Aorta (tissue), 5 donors: ENCODE measurements around the gene ZNF677. TPM values are rescaled to one million over a fixed set of nuclear protein-coding genes. Genes with fewer than 3 reads are reported as not detected.
"Not testable (repeated sequence)": the region's sequence is repeated elsewhere in the genome, so short reads cannot be mapped to it uniquely, and the experiment has no call there.

Source experiments
- ATAC-seq: fragments of 200-7000 bp; cut with Tn5 transposase; one replicate; pipeline ENCODE4 v1.9.1; 2022; ENCODE audit warnings: moderate library complexity; ENCODE audit not compliant: low FRiP score
- DNase-seq, 2 donors: peaks; one replicate each; pipeline ENCODE4 v3.0.0-alpha.2; 2020
- H3K27ac ChIP-seq, 2 donors: one replicate each; pipeline ENCODE4 v1.5.1; 2013; ENCODE audit warnings: low read length in 2 of 2, mild to moderate bottlenecking in 2 of 2, moderate library complexity in 2 of 2, control low read depth in 1 of 2, inconsistent platforms in 1 of 2, low read depth in 1 of 2
- H3K27me3 ChIP-seq, 2 donors: one replicate each; pipeline ENCODE4 v1.6.1; 2013; ENCODE audit warnings: control low read depth in 1 of 2, low read length in 1 of 2, mild to moderate bottlenecking in 1 of 2, moderate library complexity in 1 of 2; ENCODE audit not compliant: insufficient read depth in 2 of 2, control insufficient read depth in 1 of 2
- H3K36me3 ChIP-seq, 2 donors: one replicate each; pipeline ENCODE4 v1.6.1; 2013; ENCODE audit warnings: control low read depth in 1 of 2, low read length in 1 of 2, mild to moderate bottlenecking in 1 of 2; ENCODE audit not compliant: insufficient read depth in 2 of 2, control insufficient read depth in 1 of 2
- H3K4me1 ChIP-seq, 2 donors: one replicate each; pipeline ENCODE4 v1.6.1; 2013; ENCODE audit warnings: low read length in 2 of 2, control low read depth in 1 of 2, mild to moderate bottlenecking in 1 of 2, moderate library complexity in 1 of 2; ENCODE audit not compliant: insufficient read depth in 2 of 2, control insufficient read depth in 1 of 2
- H3K4me3 ChIP-seq, 2 donors: one replicate each; pipeline ENCODE4 v1.5.1; 2013; ENCODE audit warnings: low read length in 2 of 2, control low read depth in 1 of 2, mild to moderate bottlenecking in 1 of 2
- H3K9me3 ChIP-seq: one replicate; pipeline ENCODE4 v1.6.1; 2013; ENCODE audit warnings: mild to moderate bottlenecking, low read length; ENCODE audit not compliant: control insufficient read depth
- WGBS, 2 donors: extraction: QIAGEN DNeasy Blood & Tissue Kit; methylation state at CpG; one replicate each; pipeline ENCODE4 v1.1.7; 2013; 5-methylcytosine and 5-hydroxymethylcytosine counted together
- intact Hi-C, 2 donors: fragments of 100-400 bp; cut with DNase I; formaldehyde crosslinking; loops; one replicate each; pipeline versions ENCODE4 v1.14.2 to v1.15.0; 2022
- polyA plus RNA-seq, 2 donors: library from polyadenylated mRNA; stranded (reverse); fragments of 200-250 nt; gene quantifications; one replicate each; pipeline ENCODE4 v1.2.3, GENCODE V29; 2013
- total RNA-seq, 2 donors: library from RNA; stranded (reverse); fragmentation: NEBNext Ultra II Directional; extraction: Animal tissue kit (Norgen Biotek cat#: 25700); gene quantifications; one replicate each; pipeline ENCODE4 v1.2.1, GENCODE V29; 2021
- donor health status: healthy with polysubstance abuse.
- donor health status: Bipolar disorder and iron deficiency.
- donor health status: DM: no; HTN: no; CAD: no.
- donor health status: DM: no; HTN: no; CAD: no.
- donor health status: DM: yes; HTN: yes; CAD: no.

The ZNF677 gene
- total and polyA plus RNA-seq, 4 donors = 3.6 to 23.5 (median 14.0) TPM

DNA sequence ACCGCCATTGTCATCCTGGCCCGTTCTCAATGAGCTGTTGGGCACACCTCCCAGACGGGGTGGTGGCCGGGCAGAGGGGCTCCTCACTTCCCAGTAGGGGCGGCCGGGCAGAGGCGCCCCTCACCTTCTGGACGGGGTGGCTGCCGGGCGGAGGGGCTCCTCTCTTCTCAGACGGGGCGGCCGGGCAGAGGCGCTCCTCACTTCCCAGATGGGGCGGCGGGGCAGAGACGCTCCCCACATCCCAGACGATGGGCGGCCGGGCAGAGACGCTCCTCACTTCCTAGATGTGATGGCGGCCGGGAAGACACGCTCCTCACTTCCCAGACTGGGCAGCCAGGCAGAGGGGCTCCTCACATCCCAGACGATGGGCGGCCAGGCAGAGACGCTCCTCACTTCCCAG lies 15.2 kb upstream of the ZNF677 start:
- H3K4me1 ChIP-seq, H3K27me3 ChIP-seq, DNase-seq, intact Hi-C loops, H3K36me3 ChIP-seq, H3K9me3 ChIP-seq, H3K4me3 ChIP-seq, H3K27ac ChIP-seq, ATAC-seq: not testable (repeated sequence)
- WGBS, 2 donors = 90 to 92% methylated on average over 19 to 27 of the region's 27 CpGs

DNA sequence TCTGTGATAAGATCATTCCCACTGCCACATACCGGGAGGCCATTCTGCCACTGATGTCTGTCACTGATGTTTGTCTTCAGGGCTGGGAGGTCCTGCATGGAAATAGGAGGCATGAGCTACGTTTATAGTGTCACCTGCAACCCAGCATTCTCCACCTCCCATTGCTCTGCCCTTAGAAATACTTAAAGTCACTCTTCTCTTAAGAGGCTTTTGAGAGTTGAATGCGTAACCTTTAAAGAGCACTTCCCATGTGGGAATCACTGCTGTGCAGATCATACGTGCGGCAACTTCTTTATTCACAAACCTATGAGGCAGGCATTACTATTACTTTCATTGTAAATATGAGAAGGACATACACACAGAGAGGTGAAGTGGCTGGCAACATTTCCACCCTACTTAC lies 12.9 kb upstream of the ZNF677 start, which contains the start of gene VN1R4:
VN1R4 (minus strand) TSS at position 101 of the 400 bp plus-strand sequence; CDS start at position 43, 58 bp downstream.
- H3K9me3 ChIP-seq, H3K4me3 ChIP-seq, H3K4me1 ChIP-seq, H3K27ac ChIP-seq, H3K27me3 ChIP-seq, intact Hi-C loops, DNase-seq, H3K36me3 ChIP-seq, ATAC-seq: not testable (repeated sequence)
- WGBS, 2 donors = 86 to 90% methylated on average over 4 of the region's 5 CpGs

GRCh38 chr19:53257715-53258342 lies 3.2 kb upstream of the ZNF677 start, which contains the start of gene VN1R2:
Gene VN1R2, plus strand, starts transcription at chr19:53258292. Its CDS starts 84 bp downstream, at chr19:53258376.
- not testable (repeated sequence) for H3K9me3 ChIP-seq, H3K27me3 ChIP-seq, H3K36me3 ChIP-seq, ATAC-seq, H3K4me3 ChIP-seq, H3K4me1 ChIP-seq, H3K27ac ChIP-seq, DNase-seq
- 61 to 62% methylated on average over 14 of the region's 14 CpGs for WGBS, 2 donors
- intact Hi-C loops = loop anchor here in 1 of 2 donors (10.0 kb wide), 1 partner anchor 63 kb away; the partner anchor contains the start of gene ZNF665

DNA sequence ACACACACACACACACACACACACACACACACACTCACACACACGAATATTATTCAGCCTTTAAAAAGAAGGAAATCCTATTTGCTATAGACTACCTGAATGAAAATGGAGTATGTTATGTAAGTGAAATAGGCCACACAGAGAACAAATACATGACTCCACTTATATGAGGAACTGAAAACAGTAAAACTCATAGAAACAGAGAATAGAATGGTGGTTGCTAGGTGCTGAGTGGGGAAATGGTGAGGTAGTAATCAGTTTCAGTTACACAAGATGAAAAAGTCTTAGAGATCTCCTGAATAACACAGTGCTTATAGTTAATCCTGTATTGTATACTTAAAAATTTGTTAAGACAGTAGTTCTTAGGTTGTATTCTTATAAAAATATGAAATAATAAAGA lies 8.2 kb downstream of the ZNF677 start:
- intact Hi-C loops = no loop called here
- Histone ChIP-seq H3K36me3 (peaks cover 21 to 26% of the 10 kb centered on the region in 2 donors), H3K4me3 (no peak overlapping the region), H3K27ac (no peak overlapping the region), H3K9me3 (peaks cover 17% of the 10 kb centered on the region), H3K27me3 (no peaks in the 10 kb centered on the region), H3K4me1 (no peaks in the 10 kb centered on the region)
- WGBS, 2 donors = 94 to 96% methylated on average over 1 of the region's 1 CpG
- no peak for ATAC-seq
- DNase-seq = no peak

DNA sequence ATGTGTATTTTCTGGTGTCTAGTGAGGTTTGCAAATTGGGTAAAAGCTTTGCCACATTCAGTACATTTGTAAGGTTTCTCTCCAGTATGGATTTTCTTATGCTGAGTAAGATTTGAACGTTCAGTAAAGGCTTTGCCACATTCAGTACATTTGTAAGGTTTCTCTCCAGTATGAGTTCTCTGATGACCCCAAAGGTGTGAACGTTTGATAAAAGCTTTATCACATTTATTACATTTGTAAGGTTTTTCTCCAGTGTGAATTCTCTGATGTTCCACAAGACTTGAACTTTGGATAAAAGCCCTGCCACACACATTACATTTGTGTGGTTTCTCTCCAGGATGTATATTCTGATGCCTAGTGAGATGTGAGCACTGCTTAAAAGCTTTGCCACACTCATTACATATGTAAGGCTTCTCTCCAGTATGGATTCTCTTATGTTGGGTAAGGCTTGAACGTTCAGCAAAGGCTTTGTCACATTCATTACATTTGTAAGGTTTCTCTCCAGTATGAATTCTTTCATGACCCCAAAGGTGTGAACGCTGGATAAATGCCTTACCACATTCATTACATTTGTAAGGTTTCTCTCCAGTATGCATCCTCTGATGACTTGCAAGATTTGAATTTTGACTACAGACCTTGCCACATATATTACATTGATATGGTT lies 17.4 kb downstream of the ZNF677 start:
- DNase-seq (no peak), ATAC-seq (no peak)
- peaks cover 19% of the 10 kb centered on the region for H3K9me3 ChIP-seq
- no peak overlapping the region for H3K27ac ChIP-seq
- no peaks in the 10 kb centered on the region for H3K4me1 ChIP-seq
- WGBS, 2 donors = 95% methylated on average over 4 of the region's 4 CpGs
- intact Hi-C loops = no loop called here
- peak overlapping the region in 1 of 2 donors; percentile 14 for H3K4me3 ChIP-seq
- peaks cover 8 to 23% of the 10 kb centered on the region in 2 donors for H3K36me3 ChIP-seq
- no peaks in the 10 kb centered on the region for H3K27me3 ChIP-seq

DNA sequence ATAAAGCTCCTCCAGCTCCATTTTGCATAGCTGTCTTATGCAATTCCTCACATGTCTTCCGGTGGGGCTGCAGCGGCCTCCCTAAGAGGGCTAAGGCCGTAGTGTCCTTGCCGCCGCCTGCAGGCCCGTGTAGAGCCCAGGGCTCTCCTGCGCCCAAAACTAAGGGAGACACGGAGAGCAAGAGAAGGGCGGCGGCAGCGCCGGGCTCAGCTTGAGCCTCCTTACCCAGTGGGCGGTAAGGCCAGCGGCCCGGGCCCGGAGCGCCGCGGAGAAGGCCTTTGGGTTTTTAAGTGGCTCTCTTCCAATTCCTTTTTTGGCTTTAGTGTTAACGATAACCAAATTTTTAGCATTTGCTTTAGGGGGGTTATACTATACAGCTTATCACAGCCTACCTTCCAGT lies 30.1 kb downstream of the ZNF677 start:
- H3K27me3 ChIP-seq = no peaks in the 10 kb centered on the region
- no peak overlapping the region for H3K4me3 ChIP-seq
- H3K4me1 ChIP-seq = no peaks in the 10 kb centered on the region
- no peaks in the 10 kb centered on the region for H3K36me3 ChIP-seq
- peaks cover 17% of the 10 kb centered on the region for H3K9me3 ChIP-seq
- WGBS, 2 donors = 94 to 96% methylated on average over 14 to 20 of the region's 20 CpGs
- no peak overlapping the region for H3K27ac ChIP-seq
- DNase-seq (no peak), ATAC-seq (no peak)
- intact Hi-C loops = no loop called here

- H3K4me3 ChIP-seq, DNase-seq, intact Hi-C loops, H3K27ac ChIP-seq, ATAC-seq, H3K27me3 ChIP-seq, H3K36me3 ChIP-seq, H3K4me1 ChIP-seq: not testable (repeated sequence)
- WGBS, 2 donors = 96 to 97% methylated on average over 23 to 27 of the region's 28 CpGs
- H3K9me3 ChIP-seq = peaks cover 15% of the 10 kb centered on the region
Observed at GRCh38 chr19:53222716-53223115, 32.0 kb downstream of the ZNF677 start.

GRCh38 chr19:53212703-53213320 lies 41.9 kb downstream of the ZNF677 start:
- WGBS, 2 donors = 98 to 100% methylated on average over 2 of the region's 2 CpGs
- Histone ChIP-seq H3K4me3 (no peak overlapping the region), H3K27me3 (no peaks in the 10 kb centered on the region), H3K4me1 (no peaks in the 10 kb centered on the region), H3K36me3 (peaks cover 6 to 7% of the 10 kb centered on the region in 2 donors), H3K27ac (no peak overlapping the region), H3K9me3 (peaks cover 22% of the 10 kb centered on the region)
- intact Hi-C loops = no loop called here
- DNase-seq = no peak
- ATAC-seq = no peak
